T-helper 22 cell (primary cell): ENCODE measurements around the gene GPR4.
A peak's percentile ranks its signal among the peaks of the same experiment; 100 is the strongest.

Experiments used
- DNase-seq: peaks from one replicate; pipeline ENCODE4 v3.0.0-alpha.2; 2020; ENCODE audit warnings: low read depth

Gene GPR4

DNA sequence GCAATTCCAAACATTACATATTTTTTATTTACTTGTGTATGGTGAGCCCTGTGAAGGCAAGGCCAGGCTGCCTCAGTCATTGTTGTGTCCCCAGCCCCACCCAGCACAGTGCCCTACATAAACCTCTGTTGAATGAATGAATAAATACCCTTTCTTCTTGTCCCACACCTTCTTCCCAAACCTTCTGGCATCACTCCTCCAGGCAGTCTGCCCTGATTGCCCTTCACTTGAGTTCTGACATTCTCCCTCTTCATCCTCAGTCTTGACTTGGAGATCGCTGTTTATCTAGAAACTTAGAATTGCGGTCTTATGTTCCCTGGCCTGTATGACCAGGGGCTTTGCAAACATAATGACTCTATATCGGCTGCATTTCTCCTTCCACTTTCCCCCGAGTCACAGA, 12.2 kb downstream of the GPR4 start:
- DNase-seq, result no peak

GRCh38 chr19:45587873-45588272, 14.1 kb downstream of the GPR4 start:
- DNase-seq, result no peak

DNA sequence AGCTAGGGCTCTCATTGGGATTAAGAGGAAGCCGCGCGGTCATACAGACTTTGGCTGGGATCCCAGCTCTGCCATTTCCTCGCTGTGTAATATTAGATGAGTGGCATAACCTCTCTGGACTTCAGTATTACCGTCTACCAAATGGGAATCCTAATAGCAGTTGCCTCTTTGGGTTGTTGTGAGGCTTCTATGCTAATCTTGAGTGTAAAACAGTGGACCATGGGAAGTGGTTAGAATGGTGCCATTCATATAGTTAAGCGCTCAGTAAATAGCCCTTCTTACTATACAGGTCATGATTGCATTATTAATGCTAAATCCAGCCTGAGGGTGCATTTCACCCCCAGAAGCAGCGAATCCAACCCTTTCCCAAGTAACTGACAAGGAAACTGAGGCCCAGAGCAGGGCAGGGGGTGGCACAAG, 16.8 kb downstream of the GPR4 start:
- no peak for DNase-seq

GRCh38 chr19:45584332-45585157, 17.5 kb downstream of the GPR4 start, which contains the start of gene OPA3:
Gene OPA3 (minus strand): TSS chr19:45584802. CDS start chr19:45584764, 38 bp downstream.
- peak; percentile 99 for DNase-seq

DNA sequence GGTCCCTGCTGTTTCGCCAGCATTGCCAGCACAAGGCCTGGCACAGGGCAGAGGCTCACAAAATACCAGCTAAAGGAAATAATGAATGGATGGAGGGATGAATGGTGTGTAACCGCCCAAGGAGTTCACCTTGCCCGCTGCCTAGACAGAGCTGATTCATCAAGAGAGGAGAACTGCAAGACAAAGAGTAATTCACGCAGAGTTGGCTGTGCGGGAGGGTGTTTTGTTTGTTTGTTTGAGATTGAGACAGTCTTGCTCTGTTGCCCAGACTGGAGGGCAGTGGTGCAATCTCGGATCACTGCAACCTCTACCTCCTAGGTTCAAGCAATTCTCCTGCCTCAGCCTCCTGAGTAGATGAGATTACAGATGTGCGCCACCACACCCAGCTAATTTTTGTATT, 20.4 kb downstream of the GPR4 start:
- DNase-seq, result no peak

DNA sequence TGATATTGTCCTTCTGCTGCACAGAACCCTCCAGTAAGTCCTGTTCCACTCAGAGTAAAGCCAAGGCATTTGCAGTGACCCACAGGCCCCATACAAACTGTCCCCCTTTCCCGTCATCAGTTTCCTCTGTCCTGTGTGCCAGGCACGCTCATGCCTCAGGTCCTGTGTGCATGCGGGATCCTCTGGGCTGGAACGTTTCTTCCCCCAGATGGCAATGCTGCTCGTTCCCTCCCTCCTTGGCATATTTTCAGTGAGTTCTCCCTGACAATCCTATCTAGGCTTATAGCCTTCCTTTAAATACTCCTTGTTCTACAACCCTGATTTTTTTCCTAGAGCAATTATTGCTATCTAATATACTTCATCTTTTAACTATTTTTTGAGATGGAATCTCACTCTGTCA, 23.2 kb downstream of the GPR4 start:
- no peak for DNase-seq

DNA sequence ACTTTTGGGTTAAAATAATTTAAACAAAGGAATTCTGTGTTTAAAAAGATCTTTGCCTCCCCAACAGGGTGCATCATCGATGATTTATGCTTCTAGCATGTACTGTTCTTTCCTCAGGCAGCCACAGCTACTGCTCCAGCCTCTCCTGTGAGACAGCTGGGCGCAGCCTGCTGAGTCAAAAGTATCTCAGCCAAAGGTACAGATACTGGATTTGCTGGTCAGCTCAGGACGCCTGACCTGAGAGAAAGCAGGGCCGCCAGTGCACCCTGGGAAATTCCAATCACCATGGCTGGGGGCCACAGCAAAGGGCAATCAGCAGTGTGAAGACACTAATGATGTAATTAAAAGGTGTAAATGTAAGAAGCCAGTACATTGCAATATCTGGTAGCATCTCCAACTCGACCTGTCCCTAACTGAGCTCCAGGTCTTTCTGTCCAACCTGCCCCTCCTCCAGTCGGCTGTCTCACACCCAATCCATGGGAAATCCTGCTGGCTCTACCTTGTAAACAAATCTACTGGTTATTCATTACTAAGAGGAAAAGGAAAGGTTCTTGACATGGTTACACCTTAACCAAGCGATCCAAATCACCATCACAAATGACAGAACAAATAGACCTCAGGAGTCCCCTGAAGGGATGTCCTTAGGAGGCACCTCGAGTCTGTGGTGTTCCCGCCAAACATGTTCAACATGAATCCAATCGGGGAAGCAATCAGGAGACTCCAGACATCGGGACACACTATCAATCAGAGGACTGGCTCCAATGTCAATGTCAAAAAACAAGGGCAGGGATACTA, 24.7 kb downstream of the GPR4 start:
- no peak for DNase-seq

- no peak for DNase-seq
Measured at GRCh38 chr19:45576682-45577081, 25.3 kb downstream of the GPR4 start.

DNA sequence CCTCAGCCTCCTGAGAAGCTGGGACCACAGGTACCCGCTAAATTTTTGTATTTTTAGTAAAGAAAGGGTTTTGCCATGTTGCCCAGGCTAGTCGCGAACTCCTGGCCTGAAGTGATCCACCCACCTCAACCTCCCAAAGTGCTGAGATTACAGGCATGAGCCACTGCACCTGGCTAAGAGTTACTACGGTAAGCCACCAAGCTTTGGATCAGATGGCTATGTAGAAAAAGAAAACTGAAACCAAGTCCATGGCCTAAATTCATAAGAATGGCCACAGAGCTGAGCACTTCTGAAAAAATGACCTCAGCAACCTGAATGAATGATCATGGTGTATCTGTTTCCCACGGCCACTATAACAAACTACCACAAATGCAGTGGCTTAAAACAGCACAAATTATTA, 26.8 kb downstream of the GPR4 start:
- DNase-seq, result no peak

DNA sequence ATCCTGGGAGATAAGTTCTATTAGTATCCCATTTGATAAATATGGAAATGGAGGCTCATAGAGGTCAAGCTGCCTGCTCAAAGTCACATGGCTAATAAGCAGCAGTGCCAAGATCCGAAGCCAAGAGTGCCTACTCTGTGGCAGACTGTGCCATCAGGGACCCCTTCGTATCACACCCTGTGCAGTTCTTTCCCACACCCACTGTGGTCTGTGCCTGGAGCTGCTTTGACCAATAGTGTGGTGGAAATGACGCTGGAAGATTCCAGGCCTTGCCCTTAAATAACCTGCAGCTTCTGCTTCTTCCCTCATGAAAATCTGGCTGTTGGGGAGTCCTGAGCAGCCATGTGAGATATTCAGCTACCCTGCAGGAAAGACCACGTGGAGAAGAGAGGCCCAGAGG, 27.5 kb downstream of the GPR4 start:
- no peak for DNase-seq

GRCh38 chr19:45571457-45572220, 30.4 kb downstream of the GPR4 start:
- DNase-seq, result no peak

DNA sequence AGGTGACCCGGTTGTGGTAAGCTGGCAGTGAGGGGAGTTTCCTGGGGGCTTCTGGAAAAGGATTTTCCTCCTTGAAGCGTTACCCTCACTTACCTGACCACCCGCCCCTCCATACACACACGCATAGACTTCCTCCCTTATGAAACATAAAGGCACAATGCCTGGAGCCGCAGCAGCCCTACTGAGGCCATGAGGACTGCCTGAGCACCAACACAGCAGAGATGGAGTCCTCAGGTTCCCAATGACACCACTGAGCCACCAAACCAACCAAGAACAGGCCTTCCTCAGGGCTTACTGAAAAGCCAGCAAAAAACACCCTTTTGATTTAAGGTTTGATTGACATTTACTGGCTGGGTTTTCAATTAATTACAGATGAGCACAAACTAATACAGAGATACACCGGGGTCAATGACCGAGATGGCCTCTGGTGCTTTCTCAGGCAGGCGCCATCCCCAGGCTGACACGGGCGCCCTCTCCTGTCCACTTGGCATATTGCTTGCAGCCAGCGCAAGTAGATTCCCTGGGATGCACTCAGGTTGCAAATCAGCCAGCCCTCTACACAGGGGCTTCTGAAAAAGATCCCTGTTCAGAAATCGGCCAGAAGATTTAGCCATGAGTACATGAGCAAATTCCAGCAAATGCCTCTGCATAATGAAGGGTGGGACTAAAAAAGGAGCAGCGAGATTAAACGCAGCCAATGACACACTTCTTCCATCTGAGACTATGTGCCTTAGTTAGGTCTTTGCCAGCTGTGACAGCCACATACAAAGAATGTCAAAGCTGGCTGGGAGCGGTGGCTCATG, 32.2 kb downstream of the GPR4 start:
- DNase-seq, result no peak

DNA sequence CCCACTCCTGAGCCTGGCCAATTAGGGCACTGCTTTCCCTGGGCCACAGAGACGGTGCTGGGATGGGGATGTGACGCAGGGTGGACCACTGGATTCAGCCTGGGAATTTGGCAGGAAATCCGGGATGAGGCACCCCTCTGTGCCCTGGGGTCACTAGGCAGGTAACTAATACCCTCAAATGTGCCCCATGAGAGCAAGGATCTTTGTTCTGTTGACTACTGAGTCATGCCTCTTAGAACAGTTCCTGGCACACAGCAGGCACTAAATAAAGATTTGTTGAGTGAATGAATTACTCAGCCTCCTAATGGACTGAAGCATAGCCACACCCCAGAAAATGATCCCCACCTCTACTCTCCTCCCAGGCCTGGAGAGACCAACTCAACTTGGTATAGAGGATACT, 33.3 kb downstream of the GPR4 start:
- no peak for DNase-seq

GRCh38 chr19:45567609-45568008, 34.4 kb downstream of the GPR4 start:
- DNase-seq, result no peak

- no peak for DNase-seq
Measured at GRCh38 chr19:45564131-45564780, 37.8 kb downstream of the GPR4 start.

GRCh38 chr19:45560686-45561085, 41.3 kb downstream of the GPR4 start:
- no peak for DNase-seq

DNA sequence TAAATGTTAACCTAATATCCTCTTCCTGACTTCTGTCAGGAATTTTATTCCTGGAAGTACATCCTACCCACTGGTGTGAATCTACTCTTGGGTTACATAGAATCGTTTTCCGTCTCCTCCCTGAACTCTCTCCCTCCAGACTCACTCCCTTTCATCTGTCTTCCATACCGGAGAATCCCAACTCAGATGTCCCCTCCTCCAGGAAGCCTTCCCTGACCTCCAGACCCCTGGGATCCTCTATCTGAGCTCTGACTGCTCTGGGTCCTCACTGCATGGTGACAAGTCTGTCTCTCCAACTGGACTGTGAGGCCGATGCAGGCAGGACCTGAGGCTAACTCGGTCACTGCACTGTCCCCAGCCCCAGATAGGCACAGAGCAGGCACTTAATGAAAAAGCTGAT, 42.0 kb downstream of the GPR4 start:
- DNase-seq, result no peak

DNA sequence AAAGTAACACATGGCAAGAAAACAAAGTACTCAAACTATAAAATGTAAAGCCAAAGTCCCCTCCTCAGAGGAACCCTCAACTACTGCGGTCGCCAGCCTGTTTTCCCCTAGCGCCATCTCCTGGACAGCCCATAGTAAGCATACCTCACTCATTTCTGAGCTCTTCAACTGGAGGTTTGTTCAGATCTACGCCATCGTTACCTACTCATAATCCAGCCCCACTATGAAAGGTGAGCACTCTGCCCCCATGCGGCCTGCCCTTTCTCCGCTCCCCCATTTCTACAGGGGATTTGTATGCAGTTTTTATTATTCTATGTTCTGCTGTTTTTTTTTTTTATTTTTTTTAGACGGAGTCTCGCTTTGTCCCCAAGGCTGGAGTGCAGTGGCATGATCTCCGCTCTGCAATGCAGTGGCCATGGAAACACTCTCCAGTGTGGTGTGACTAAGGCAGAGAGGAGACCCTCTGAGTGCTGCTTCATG, 43.6 kb downstream of the GPR4 start:
- DNase-seq, result peak; percentile 36

GRCh38 chr19:45556835-45557234, 45.2 kb downstream of the GPR4 start:
- DNase-seq, result no peak

GRCh38 chr19:45554481-45554880, 47.5 kb downstream of the GPR4 start:
- DNase-seq, result no peak

GRCh38 chr19:45553464-45553863, 48.5 kb downstream of the GPR4 start:
- DNase-seq, result no peak
